ENCODE data around the gene LBH. TPM values are rescaled to one million over a fixed set of nuclear protein-coding genes. Genes with fewer than 3 reads are reported as not detected.

The LBH gene
- total and polyA plus RNA-seq, 4 experiments from 2014 or later, result 119 to 364 (median 236) TPM

GRCh38 chr2:30265052-30266015 is 34.0 kb downstream of the LBH start:
- ChIA-PET CTCF (ENCODE audit: partially characterized antibody) (interaction anchor here (0.5 to 6.5 kb wide), 14 partner anchors 9 to 182 kb away, joined by 3 to 81 read pairs (median 4); partner anchors contain the start of gene LCLAT1), POLR2A (ENCODE audit: partially characterized antibody) (interaction anchor here (0.9 to 21.5 kb wide), 18 partner anchors 9 to 181 kb away, joined by 3 to 435 read pairs (median 10); partner anchors contain the start of genes LBH, LCLAT1 and YPEL5)
- H3K27ac Mint-ChIP-seq, result peak overlapping the region; percentile 92 to 99 (median 98)
- peak in 1 of 5 donors; percentile 40 for DNase-seq
- Histone ChIP-seq H3K36me3 (ENCODE audit: insufficient read depth, low read length) (no peaks in the 10 kb centered on the region), H3K27me3 (ENCODE audit: insufficient read depth, low read length) (no peaks in the 10 kb centered on the region), H3K9me3 (ENCODE audit: control insufficient read depth in 1 of 2, low read length in 2 of 2) (no peaks in the 10 kb centered on the region), H3K4me3 (ENCODE audit: low read length in 2 of 2) (peak overlapping the region; percentile 33 to 44), H3K27ac (ENCODE audit: low read depth, low read length) (peak overlapping the region; percentile 66), H3K4me1 (ENCODE audit: insufficient read depth, low read length) (peaks cover 77% of the 10 kb centered on the region)
- H3K4me1 Mint-ChIP-seq, result peaks cover 50 to 91% (median 78%) of the 10 kb centered on the region in 4 donors
- no peaks in the 10 kb centered on the region for H3K27me3 Mint-ChIP-seq
- H3K4me3 Mint-ChIP-seq, result peak overlapping the region; percentile 86 to 96 (median 90)
- peaks cover 21 to 30% of the 10 kb centered on the region in 2 donors for H3K36me3 Mint-ChIP-seq
- intact Hi-C loops (cut with micrococcal nuclease), result loop anchor here (1.0 to 5.0 kb wide), 6 partner anchors 7 to 157 kb away; partner anchors contain the start of gene LBH
- H3K9me3 Mint-ChIP-seq, result peaks cover 0 to 14% (median under 1%) of the 10 kb centered on the region in 8 donors

GRCh38 chr2:30266051-30266621 is 34.8 kb downstream of the LBH start:
- Histone ChIP-seq H3K4me1 (ENCODE audit: insufficient read depth, low read length) (peaks cover 70% of the 10 kb centered on the region), H3K9me3 (ENCODE audit: control insufficient read depth in 1 of 2, low read length in 2 of 2) (no peaks in the 10 kb centered on the region), H3K27ac (ENCODE audit: low read depth, low read length) (peak overlapping the region; percentile 66), H3K4me3 (ENCODE audit: low read length in 2 of 2) (peak overlapping the region; percentile 34 to 44), H3K36me3 (ENCODE audit: insufficient read depth, low read length) (no peaks in the 10 kb centered on the region), H3K27me3 (ENCODE audit: insufficient read depth, low read length) (no peaks in the 10 kb centered on the region)
- H3K27ac Mint-ChIP-seq, result peak overlapping the region; percentile 92 to 99 (median 98)
- CTCF ChIA-PET (ENCODE audit: partially characterized antibody), result interaction anchor here (0.5 to 6.5 kb wide), 17 partner anchors 8 to 441 kb away, joined by 3 to 81 read pairs (median 4); partner anchors contain the start of genes LCLAT1 and YPEL5
- H3K27me3 Mint-ChIP-seq, result no peaks in the 10 kb centered on the region
- peaks cover 14 to 22% of the 10 kb centered on the region in 2 donors for H3K36me3 Mint-ChIP-seq
- peak; percentile 68 to 89 (median 75) for DNase-seq
- intact Hi-C loops (cut with micrococcal nuclease), result loop anchor here (1.0 to 5.0 kb wide), 6 partner anchors 8 to 156 kb away; partner anchors contain the start of gene LBH
- POLR2A ChIA-PET (ENCODE audit: partially characterized antibody), result interaction anchor here (0.5 to 21.5 kb wide), 20 partner anchors 10 to 1163 kb away, joined by 3 to 435 read pairs (median 10); partner anchors contain the start of genes LBH, LCLAT1 and YPEL5
- H3K9me3 Mint-ChIP-seq, result peaks cover 0 to 11% (median under 1%) of the 10 kb centered on the region in 8 donors
- peak overlapping the region; percentile 86 to 96 (median 90) for H3K4me3 Mint-ChIP-seq
- H3K4me1 Mint-ChIP-seq, result peaks cover 46 to 84% (median 72%) of the 10 kb centered on the region in 4 donors

- CTCF ChIA-PET (ENCODE audit: partially characterized antibody), result interaction anchor here (0.8 to 6.5 kb wide), 16 partner anchors 11 to 445 kb away, joined by 3 to 81 read pairs (median 5); partner anchors contain the start of genes LCLAT1 and YPEL5
- DNase-seq, result peak in 1 of 5 donors; percentile 41
- peak overlapping the region; percentile 66 for H3K27ac ChIP-seq (ENCODE audit: low read depth, low read length)
- peaks cover 67% of the 10 kb centered on the region for H3K4me1 ChIP-seq (ENCODE audit: insufficient read depth, low read length)
- Mint-ChIP-seq H3K27ac (peak overlapping the region; percentile 92 to 99 (median 98)), H3K27me3 (no peaks in the 10 kb centered on the region), H3K36me3 (peaks cover 11 to 17% of the 10 kb centered on the region in 2 donors), H3K4me3 (peak overlapping the region; percentile 86 to 96 (median 90)), H3K4me1 (peaks cover 47 to 86% (median 71%) of the 10 kb centered on the region in 4 donors), H3K9me3 (peaks cover 0 to 5% (median 0%) of the 10 kb centered on the region in 8 donors)
- H3K27me3 ChIP-seq (ENCODE audit: insufficient read depth, low read length), result no peaks in the 10 kb centered on the region
- H3K9me3 ChIP-seq (ENCODE audit: control insufficient read depth in 1 of 2, low read length in 2 of 2), result no peaks in the 10 kb centered on the region
- H3K36me3 ChIP-seq (ENCODE audit: insufficient read depth, low read length), result no peaks in the 10 kb centered on the region
- intact Hi-C loops (cut with micrococcal nuclease), result loop anchor here (1.0 to 5.0 kb wide), 7 partner anchors 8 to 181 kb away; partner anchors contain the start of genes LBH and LCLAT1
- POLR2A ChIA-PET (ENCODE audit: partially characterized antibody), result interaction anchor here (0.6 to 21.5 kb wide), 22 partner anchors 11 to 445 kb away, joined by 3 to 435 read pairs (median 8); partner anchors contain the start of genes LBH, LCLAT1 and YPEL5
- peak overlapping the region; percentile 34 to 44 for H3K4me3 ChIP-seq (ENCODE audit: low read length in 2 of 2)
These were observed 35.4 kb downstream of the LBH start for GRCh38 chr2:30266705-30267104.

- Histone ChIP-seq H3K4me3 (ENCODE audit: low read length in 2 of 2) (peak overlapping the region in 1 of 2 donors; percentile 44), H3K27ac (ENCODE audit: low read depth, low read length) (peak overlapping the region; percentile 66), H3K27me3 (ENCODE audit: insufficient read depth, low read length) (no peaks in the 10 kb centered on the region), H3K9me3 (ENCODE audit: control insufficient read depth in 1 of 2, low read length in 2 of 2) (no peaks in the 10 kb centered on the region), H3K36me3 (ENCODE audit: insufficient read depth, low read length) (no peaks in the 10 kb centered on the region), H3K4me1 (ENCODE audit: insufficient read depth, low read length) (peaks cover 60% of the 10 kb centered on the region)
- Mint-ChIP-seq H3K9me3 (peaks cover 0 to 2% (median 0%) of the 10 kb centered on the region in 8 donors), H3K36me3 (peaks cover 7 to 12% of the 10 kb centered on the region in 2 donors), H3K4me1 (peaks cover 47 to 80% (median 68%) of the 10 kb centered on the region in 4 donors), H3K4me3 (peak overlapping the region; percentile 86 to 96 (median 90)), H3K27me3 (no peaks in the 10 kb centered on the region), H3K27ac (peak overlapping the region; percentile 92 to 99 (median 98))
- POLR2A ChIA-PET (ENCODE audit: partially characterized antibody), result interaction anchor here (0.6 to 21.5 kb wide), 20 partner anchors 10 to 195 kb away, joined by 3 to 435 read pairs (median 8); partner anchors contain the start of genes LBH, LCLAT1 and YPEL5
- DNase-seq, result peak; percentile 20 to 56 (median 41)
- intact Hi-C loops (cut with micrococcal nuclease), result loop anchor here (1.0 to 5.0 kb wide), 4 partner anchors 59 to 180 kb away; partner anchors contain the start of gene LCLAT1
- CTCF ChIA-PET (ENCODE audit: partially characterized antibody), result interaction anchor here (0.8 to 6.5 kb wide), 19 partner anchors 9 to 444 kb away, joined by 3 to 81 read pairs (median 4); partner anchors contain the start of genes LCLAT1 and YPEL5
These were observed 36.0 kb downstream of the LBH start for GRCh38 chr2:30267161-30267975.

GRCh38 chr2:30268296-30268871 is 37.0 kb downstream of the LBH start:
- H3K4me3 Mint-ChIP-seq, result peak overlapping the region in 5 of 8 donors; percentile 24 to 96 (median 47)
- peaks cover 44 to 71% (median 59%) of the 10 kb centered on the region in 4 donors for H3K4me1 Mint-ChIP-seq
- H3K4me3 ChIP-seq (ENCODE audit: low read length in 2 of 2), result no peak overlapping the region
- no peak for DNase-seq
- POLR2A ChIA-PET (ENCODE audit: partially characterized antibody), result interaction anchor here (0.8 to 21.5 kb wide), 11 partner anchors 12 to 178 kb away, joined by 3 to 435 read pairs (median 19); partner anchors contain the start of genes LBH and LCLAT1
- peak overlapping the region; percentile 39 to 98 (median 96) for H3K27ac Mint-ChIP-seq
- CTCF ChIA-PET (ENCODE audit: partially characterized antibody), result interaction anchor here (0.8 to 6.5 kb wide), 11 partner anchors 10 to 438 kb away, joined by 3 to 81 read pairs (median 6); partner anchors contain the start of gene LCLAT1
- H3K9me3 ChIP-seq (ENCODE audit: control insufficient read depth in 1 of 2, low read length in 2 of 2), result no peaks in the 10 kb centered on the region
- H3K27me3 ChIP-seq (ENCODE audit: insufficient read depth, low read length), result no peaks in the 10 kb centered on the region
- H3K27me3 Mint-ChIP-seq, result no peaks in the 10 kb centered on the region
- intact Hi-C loops (cut with micrococcal nuclease), result loop anchor here (5.0 kb wide), 1 partner anchor 154 kb away; no protein-coding TSS in a partner anchor
- no peaks in the 10 kb centered on the region for H3K36me3 ChIP-seq (ENCODE audit: insufficient read depth, low read length)
- H3K9me3 Mint-ChIP-seq, result no peaks in the 10 kb centered on the region
- H3K4me1 ChIP-seq (ENCODE audit: insufficient read depth, low read length), result peaks cover 53% of the 10 kb centered on the region
- peaks cover 3 to 5% of the 10 kb centered on the region in 2 donors for H3K36me3 Mint-ChIP-seq
- peak overlapping the region; percentile 66 for H3K27ac ChIP-seq (ENCODE audit: low read depth, low read length)
